ENCODE measurements around the gene MACROD2.
A peak's percentile ranks its signal among the peaks of the same experiment; 100 is the strongest.

MACROD2 gene

DNA sequence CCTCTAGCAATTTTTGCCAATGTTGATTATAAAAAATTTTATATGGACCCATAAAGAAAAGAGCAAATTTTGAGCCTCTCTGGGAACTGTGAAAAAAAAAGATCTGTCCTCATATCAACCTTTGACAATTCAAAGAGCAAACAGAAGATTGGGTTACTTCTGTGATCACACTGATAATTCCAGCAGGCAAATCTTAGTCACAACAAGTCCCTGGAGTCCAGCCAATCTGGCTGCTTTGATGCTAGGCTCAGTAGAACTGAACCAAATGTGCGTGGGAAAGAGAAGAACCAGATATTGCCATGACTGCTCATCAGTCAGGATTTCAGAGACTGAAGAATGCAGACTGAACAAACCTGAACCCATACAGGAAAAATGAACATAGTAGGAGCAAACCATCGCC, 780.5 kb downstream of the MACROD2 start:
- TF ChIP-seq, protein P1, sequence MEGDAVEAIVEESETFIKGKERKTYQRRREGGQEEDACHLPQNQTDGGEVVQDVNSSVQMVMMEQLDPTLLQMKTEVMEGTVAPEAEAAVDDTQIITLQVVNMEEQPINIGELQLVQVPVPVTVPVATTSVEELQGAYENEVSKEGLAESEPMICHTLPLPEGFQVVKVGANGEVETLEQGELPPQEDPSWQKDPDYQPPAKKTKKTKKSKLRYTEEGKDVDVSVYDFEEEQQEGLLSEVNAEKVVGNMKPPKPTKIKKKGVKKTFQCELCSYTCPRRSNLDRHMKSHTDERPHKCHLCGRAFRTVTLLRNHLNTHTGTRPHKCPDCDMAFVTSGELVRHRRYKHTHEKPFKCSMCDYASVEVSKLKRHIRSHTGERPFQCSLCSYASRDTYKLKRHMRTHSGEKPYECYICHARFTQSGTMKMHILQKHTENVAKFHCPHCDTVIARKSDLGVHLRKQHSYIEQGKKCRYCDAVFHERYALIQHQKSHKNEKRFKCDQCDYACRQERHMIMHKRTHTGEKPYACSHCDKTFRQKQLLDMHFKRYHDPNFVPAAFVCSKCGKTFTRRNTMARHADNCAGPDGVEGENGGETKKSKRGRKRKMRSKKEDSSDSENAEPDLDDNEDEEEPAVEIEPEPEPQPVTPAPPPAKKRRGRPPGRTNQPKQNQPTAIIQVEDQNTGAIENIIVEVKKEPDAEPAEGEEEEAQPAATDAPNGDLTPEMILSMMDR (IDR thresholded peaks at IDR 0.05; ENCODE audit: low read depth, low read length, missing control alignments), result no peak
- DNase-seq (ENCODE audit: extremely low read depth, low read depth), result peak; percentile 36
- H3K4me3 ChIP-seq (replicated peaks; ENCODE audit: low read depth, low read length), result no peak overlapping the region

DNA sequence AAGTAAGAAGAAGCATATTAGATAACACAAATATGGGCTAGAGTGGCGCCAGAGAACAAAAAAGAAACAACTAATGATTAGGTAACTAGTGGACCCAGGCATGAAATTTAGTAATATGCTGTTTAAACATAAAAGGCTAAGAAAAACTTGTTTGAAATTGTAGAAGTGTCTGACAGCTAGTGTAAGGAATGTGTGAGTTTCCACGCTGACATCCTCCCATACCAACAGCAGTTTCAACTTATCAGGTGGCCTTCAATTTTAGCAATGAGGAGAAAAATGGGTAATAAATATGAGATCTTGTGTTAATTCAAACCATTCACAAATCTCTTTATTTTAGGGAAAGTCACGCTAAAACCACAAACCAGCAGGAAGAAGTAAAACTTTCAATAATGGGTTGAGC, 782.3 kb downstream of the MACROD2 start:
- no peak overlapping the region for H3K4me3 ChIP-seq (replicated peaks; ENCODE audit: low read depth, low read length)
- no peak for DNase-seq (ENCODE audit: extremely low read depth, low read depth)
- TF ChIP-seq, protein P1 (IDR thresholded peaks at IDR 0.05; ENCODE audit: low read depth, low read length, missing control alignments), result no peak

GRCh38 chr20:14778096-14778495, 782.8 kb downstream of the MACROD2 start:
- no peak overlapping the region for H3K4me3 ChIP-seq (replicated peaks; ENCODE audit: low read depth, low read length)
- DNase-seq (ENCODE audit: extremely low read depth, low read depth), result no peak
- TF ChIP-seq, protein P1 (IDR thresholded peaks at IDR 0.05; ENCODE audit: low read depth, low read length, missing control alignments), result no peak

- no peak for DNase-seq (ENCODE audit: extremely low read depth, low read depth)
- H3K4me3 ChIP-seq (replicated peaks; ENCODE audit: low read depth, low read length), result no peak overlapping the region
- TF ChIP-seq, protein P1 (IDR thresholded peaks at IDR 0.05; ENCODE audit: low read depth, low read length, missing control alignments), result no peak
Observed at GRCh38 chr20:14778875-14779274, 783.6 kb downstream of the MACROD2 start.

GRCh38 chr20:14780508-14780907, 785.2 kb downstream of the MACROD2 start:
- TF ChIP-seq, protein P1 (IDR thresholded peaks at IDR 0.05; ENCODE audit: low read depth, low read length, missing control alignments), result no peak
- H3K4me3 ChIP-seq (replicated peaks; ENCODE audit: low read depth, low read length), result no peak overlapping the region
- DNase-seq (ENCODE audit: extremely low read depth, low read depth), result no peak

DNA sequence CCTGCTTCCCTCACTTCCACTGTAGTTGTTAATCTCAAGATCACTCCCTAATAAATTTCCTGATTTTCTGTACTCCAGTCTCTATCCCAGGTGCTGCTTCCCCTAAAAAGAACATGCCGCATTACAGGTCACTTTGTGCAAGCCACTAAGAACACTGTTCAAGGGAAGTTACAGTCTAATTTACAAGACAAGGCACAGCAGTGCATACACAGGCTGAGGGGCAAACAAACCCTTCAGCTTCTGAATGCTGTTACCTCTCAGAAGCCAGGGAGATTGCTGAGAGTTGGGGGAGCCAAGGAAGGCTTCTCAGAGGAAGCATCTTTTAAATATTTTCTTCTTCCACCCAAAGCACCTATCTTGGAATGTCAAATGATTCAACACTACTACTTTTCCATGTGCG, 787.4 kb downstream of the MACROD2 start:
- no peak overlapping the region for H3K4me3 ChIP-seq (replicated peaks; ENCODE audit: low read depth, low read length)
- TF ChIP-seq, protein P1 (IDR thresholded peaks at IDR 0.05; ENCODE audit: low read depth, low read length, missing control alignments), result no peak
- DNase-seq (ENCODE audit: extremely low read depth, low read depth), result no peak

DNA sequence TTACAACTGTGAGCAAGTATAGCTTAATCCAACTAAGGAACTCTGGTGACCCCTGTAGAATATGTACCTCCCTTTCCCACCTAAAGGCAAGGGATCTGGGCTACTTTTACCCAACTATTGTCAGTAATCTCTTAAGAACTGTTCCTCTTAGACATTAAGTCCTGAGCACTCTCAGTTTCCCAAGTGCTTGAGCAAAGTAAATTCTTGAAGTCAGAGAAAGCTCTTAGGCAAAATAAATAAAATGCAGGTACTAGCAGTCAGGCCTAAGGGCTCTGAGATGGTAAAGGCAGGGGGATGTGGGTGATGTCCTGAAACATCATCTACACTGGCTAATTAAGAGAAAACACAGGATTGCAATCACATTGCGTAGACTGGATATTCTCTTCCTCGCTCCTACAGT, 788.5 kb downstream of the MACROD2 start:
- H3K4me3 ChIP-seq (replicated peaks; ENCODE audit: low read depth, low read length), result no peak overlapping the region
- DNase-seq (ENCODE audit: extremely low read depth, low read depth), result no peak
- TF ChIP-seq, protein P1 (IDR thresholded peaks at IDR 0.05; ENCODE audit: low read depth, low read length, missing control alignments), result no peak

All from HFF-Myc (cell line).